GM06990 (cell line): ENCODE data around the gene PRKCH.

Experiments
- DNase-seq: peaks from one replicate; pipeline ENCODE4 v3.0.0-alpha.2; 2011; ENCODE audit not compliant: insufficient read length; ENCODE audit errors: extremely low read depth
- H3K27me3 ChIP-seq: replicated peaks from 2 replicates; pipeline ENCODE4 v1.6.0; 2011; ENCODE audit warnings: low read length; ENCODE audit not compliant: control insufficient read depth, insufficient read depth
- H3K36me3 ChIP-seq: 2 replicates; pipeline ENCODE4 v1.5.1; 2011; ENCODE audit warnings: low read length; ENCODE audit not compliant: control insufficient read depth, insufficient read depth
- H3K4me3 ChIP-seq: replicated peaks from 2 replicates; pipeline ENCODE4 v1.5.1; 2011; ENCODE audit warnings: low read depth, mild to moderate bottlenecking, control low read depth, low read length
- TF ChIP-seq, protein P1 (sequence below): IDR thresholded peaks from 2 replicates; pipeline ENCODE4 v1.5.1; 2011; ENCODE audit warnings: low read length, control low read depth, mild to moderate bottlenecking, inconsistent platforms; ENCODE audit not compliant: insufficient read depth, poor library complexity, severe bottlenecking

The PRKCH gene

GRCh38 chr14:61337893-61338292, 16.5 kb downstream of the PRKCH start:
- Histone ChIP-seq H3K4me3 (no peak overlapping the region), H3K36me3 (no peaks in the 10 kb centered on the region), H3K27me3 (no peaks in the 10 kb centered on the region; the same call in 1 of the 2 replicates)
- TF ChIP-seq, protein P1, sequence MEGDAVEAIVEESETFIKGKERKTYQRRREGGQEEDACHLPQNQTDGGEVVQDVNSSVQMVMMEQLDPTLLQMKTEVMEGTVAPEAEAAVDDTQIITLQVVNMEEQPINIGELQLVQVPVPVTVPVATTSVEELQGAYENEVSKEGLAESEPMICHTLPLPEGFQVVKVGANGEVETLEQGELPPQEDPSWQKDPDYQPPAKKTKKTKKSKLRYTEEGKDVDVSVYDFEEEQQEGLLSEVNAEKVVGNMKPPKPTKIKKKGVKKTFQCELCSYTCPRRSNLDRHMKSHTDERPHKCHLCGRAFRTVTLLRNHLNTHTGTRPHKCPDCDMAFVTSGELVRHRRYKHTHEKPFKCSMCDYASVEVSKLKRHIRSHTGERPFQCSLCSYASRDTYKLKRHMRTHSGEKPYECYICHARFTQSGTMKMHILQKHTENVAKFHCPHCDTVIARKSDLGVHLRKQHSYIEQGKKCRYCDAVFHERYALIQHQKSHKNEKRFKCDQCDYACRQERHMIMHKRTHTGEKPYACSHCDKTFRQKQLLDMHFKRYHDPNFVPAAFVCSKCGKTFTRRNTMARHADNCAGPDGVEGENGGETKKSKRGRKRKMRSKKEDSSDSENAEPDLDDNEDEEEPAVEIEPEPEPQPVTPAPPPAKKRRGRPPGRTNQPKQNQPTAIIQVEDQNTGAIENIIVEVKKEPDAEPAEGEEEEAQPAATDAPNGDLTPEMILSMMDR, result no peak
- no peak for DNase-seq

DNA sequence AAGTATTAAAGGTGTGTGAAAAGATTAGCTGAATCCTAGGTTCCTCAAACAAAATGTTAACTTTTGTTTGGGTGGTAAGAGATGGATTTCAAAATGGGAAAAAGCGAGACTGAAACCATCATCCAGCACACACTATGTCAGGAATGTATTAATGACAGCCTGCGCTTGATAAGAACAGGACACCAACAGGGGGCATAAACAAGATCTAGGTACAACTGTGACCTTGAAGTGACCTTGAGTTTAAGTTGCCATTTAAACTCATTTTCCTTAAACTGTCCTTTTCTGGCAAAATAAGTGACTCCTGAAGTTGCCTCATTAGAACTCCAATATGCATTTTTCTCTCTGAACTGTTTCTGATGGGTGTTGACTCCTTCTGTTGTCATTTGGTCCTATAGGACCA, 17.1 kb downstream of the PRKCH start:
- H3K36me3 ChIP-seq, result no peaks in the 10 kb centered on the region
- no peak overlapping the region for H3K4me3 ChIP-seq
- no peak for DNase-seq
- TF ChIP-seq, protein P1, result no peak
- no peaks in the 10 kb centered on the region; the same call in 1 of the 2 replicates for H3K27me3 ChIP-seq

- Histone ChIP-seq H3K27me3 (no peaks in the 10 kb centered on the region; the same call in 1 of the 2 replicates), H3K4me3 (no peak overlapping the region), H3K36me3 (no peaks in the 10 kb centered on the region)
- no peak for DNase-seq
- TF ChIP-seq, protein P1, result no peak
These were observed 20.2 kb downstream of the PRKCH start for GRCh38 chr14:61341275-61342206.

- Histone ChIP-seq H3K36me3 (no peaks in the 10 kb centered on the region), H3K27me3 (no peaks in the 10 kb centered on the region; the same call in 1 of the 2 replicates), H3K4me3 (no peak overlapping the region)
- DNase-seq, result no peak
- TF ChIP-seq, protein P1, result no peak
These were observed 21.1 kb downstream of the PRKCH start for GRCh38 chr14:61342486-61342885.

- no peaks in the 10 kb centered on the region for H3K36me3 ChIP-seq
- TF ChIP-seq, protein P1, result no peak
- DNase-seq, result no peak
- no peaks in the 10 kb centered on the region; the same call in 1 of the 2 replicates for H3K27me3 ChIP-seq
- H3K4me3 ChIP-seq, result no peak overlapping the region
These were observed 21.6 kb downstream of the PRKCH start for GRCh38 chr14:61342932-61343331.
